ENCODE data around the gene CDYL. TPM values are rescaled to one million over a fixed set of nuclear protein-coding genes. Genes with fewer than 3 reads are reported as not detected.

Gene CDYL
- polyA plus RNA-seq, 1 of the 3 experiments (the other 2 are of a cell fraction) = 13.3 TPM

DNA sequence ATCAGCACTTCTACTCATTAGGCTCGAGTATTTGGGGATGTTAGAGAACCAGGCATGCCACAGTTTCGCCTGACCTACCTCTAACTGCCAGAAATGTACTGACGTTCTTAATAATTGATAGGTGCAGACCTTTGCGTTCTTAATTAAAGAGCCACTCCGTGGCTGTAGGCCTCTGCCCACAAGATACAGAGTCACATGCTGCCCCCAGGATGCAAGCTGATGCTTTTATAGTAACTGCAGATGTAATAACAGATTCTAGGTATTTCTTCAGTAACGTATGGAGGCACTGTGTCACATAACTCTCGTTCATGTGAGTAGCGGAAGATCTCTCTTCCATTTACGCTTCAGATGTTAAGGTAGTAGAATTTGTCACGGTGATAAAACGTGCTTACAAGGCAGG lies 114.4 kb downstream of the CDYL start:
- DNase-seq = no peak
- no peaks in the 10 kb centered on the region for H3K27me3 ChIP-seq (ENCODE audit: insufficient read depth)
- H3K36me3 ChIP-seq (replicated peaks in 1 of 2; ENCODE audit: control insufficient read depth in 1 of 2, insufficient read depth in 2 of 2, low read length in 1 of 2) = peaks cover 2 to 13% of the 10 kb centered on the region in 2 experiments
- H3K4me3 ChIP-seq (ENCODE audit: low read depth in 2 of 2, low read length in 1 of 2) = no peak overlapping the region
- H2AFZ ChIP-seq (ENCODE audit: low read depth) = no peak overlapping the region
- 93% methylated on average over 11 of the region's 11 CpGs for WGBS (ENCODE audit: low lambda C conversion rate)
- no peaks in the 10 kb centered on the region; a peak in 1 of 4 replicates for H3K4me1 ChIP-seq (ENCODE audit: control insufficient read depth in 1 of 2, insufficient read depth in 2 of 2, low read depth in 1 of 2, low read length in 1 of 2)
- CTCF ChIA-PET = interaction anchor here (1.0 kb wide), 1 partner anchor 114 kb away, joined by 3 read pairs; no protein-coding TSS in a partner anchor
- H3F3A ChIP-seq (replicated peaks; ENCODE audit: insufficient read depth) = no peaks in the 10 kb centered on the region
- peaks cover 24% of the 10 kb centered on the region for H4K20me1 ChIP-seq (ENCODE audit: insufficient read depth)
- H3K4me2 ChIP-seq = no peak overlapping the region
- POLR2A ChIA-PET = no interaction called here
- TF ChIP-seq CHD2 (IDR thresholded peaks at IDR 0.05; ENCODE audit: low read length, partially characterized antibody) (no peak), EP300 (IDR thresholded peaks at IDR 0.05; ENCODE audit: borderline replicate concordance in 1 of 2, low read depth in 1 of 2, low read length in 1 of 2) (no peak), MXI1 (IDR thresholded peaks at IDR 0.05; ENCODE audit: low read depth, low read length) (no peak), NFIC (IDR thresholded peaks at IDR 0.05; ENCODE audit: borderline replicate concordance) (no peak), ELF1 (IDR thresholded peaks at IDR 0.05) (no peak), RXRA (IDR thresholded peaks at IDR 0.05; ENCODE audit: borderline replicate concordance, low read depth) (no peak), JUND (IDR thresholded peaks at IDR 0.05) (no peak), TEAD4 (IDR thresholded peaks at IDR 0.05; ENCODE audit: borderline replicate concordance, insufficient read depth) (no peak)
- no peak overlapping the region for H3K27ac ChIP-seq (ENCODE audit: low read depth in 2 of 2, low read length in 1 of 2)
- H3K79me2 ChIP-seq (ENCODE audit: insufficient read depth) = peaks cover 57% of the 10 kb centered on the region
- H3K9me2 ChIP-seq = no peaks in the 10 kb centered on the region
- no peak overlapping the region for H3K9ac ChIP-seq
- H3K9me3 ChIP-seq = no peaks in the 10 kb centered on the region

DNA sequence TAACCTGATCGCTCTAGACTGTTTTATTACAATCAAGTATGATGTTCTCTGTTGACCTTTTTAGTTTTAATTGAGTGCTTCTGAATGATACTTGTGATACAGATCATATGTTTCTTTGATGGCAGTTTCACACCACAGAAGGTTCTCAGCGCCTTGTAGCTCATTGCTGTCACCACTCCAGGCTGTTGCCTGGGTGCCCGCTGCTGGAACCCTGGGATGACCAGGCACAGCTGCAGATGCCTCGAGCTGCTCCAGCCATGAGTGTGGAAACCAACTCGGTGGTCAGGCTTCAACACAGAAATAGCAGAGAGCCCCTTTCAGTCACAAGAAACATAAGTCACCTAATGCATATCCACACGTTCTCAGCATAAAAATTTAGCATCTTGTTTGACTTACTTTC lies 114.9 kb downstream of the CDYL start:
- WGBS (ENCODE audit: low lambda C conversion rate) = 93% methylated on average over 6 of the region's 6 CpGs
- DNase-seq = no peak
- no peak for TF ChIP-seq NFIC (IDR thresholded peaks at IDR 0.05; ENCODE audit: borderline replicate concordance)
- TF ChIP-seq RCOR1 (IDR thresholded peaks at IDR 0.05; ENCODE audit: low read length) = no peak
- TF ChIP-seq TEAD4 (IDR thresholded peaks at IDR 0.05; ENCODE audit: borderline replicate concordance, insufficient read depth) = no peak
- no peak for TF ChIP-seq TCF12 (IDR thresholded peaks at IDR 0.05)
- no peak for TF ChIP-seq FOXJ3 (CRISPR knock-in tag; IDR thresholded peaks at IDR 0.05)
- no peak for TF ChIP-seq GABPA (IDR thresholded peaks at IDR 0.05; ENCODE audit: low read depth)
- no peak for TF ChIP-seq YY1 (IDR thresholded peaks at IDR 0.05; ENCODE audit: low read depth)
- TF ChIP-seq, protein P1, sequence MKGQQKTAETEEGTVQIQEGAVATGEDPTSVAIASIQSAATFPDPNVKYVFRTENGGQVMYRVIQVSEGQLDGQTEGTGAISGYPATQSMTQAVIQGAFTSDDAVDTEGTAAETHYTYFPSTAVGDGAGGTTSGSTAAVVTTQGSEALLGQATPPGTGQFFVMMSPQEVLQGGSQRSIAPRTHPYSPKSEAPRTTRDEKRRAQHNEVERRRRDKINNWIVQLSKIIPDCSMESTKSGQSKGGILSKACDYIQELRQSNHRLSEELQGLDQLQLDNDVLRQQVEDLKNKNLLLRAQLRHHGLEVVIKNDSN (IDR thresholded peaks at IDR 0.05; ENCODE audit: borderline replicate concordance, low read depth) = no peak
- TF ChIP-seq NRF1 (IDR thresholded peaks at IDR 0.05; ENCODE audit: low read depth, low read length) = no peak
- H3K9me2 ChIP-seq = no peaks in the 10 kb centered on the region
- H3F3A ChIP-seq (replicated peaks; ENCODE audit: insufficient read depth) = no peaks in the 10 kb centered on the region
- H3K9ac ChIP-seq = no peak overlapping the region
- peaks cover 24% of the 10 kb centered on the region for H4K20me1 ChIP-seq (ENCODE audit: insufficient read depth)
- H3K36me3 ChIP-seq (replicated peaks in 1 of 2; ENCODE audit: control insufficient read depth in 1 of 2, insufficient read depth in 2 of 2, low read length in 1 of 2) = peaks cover 2 to 13% of the 10 kb centered on the region in 2 experiments
- no peak overlapping the region for H3K4me3 ChIP-seq (ENCODE audit: low read depth in 2 of 2, low read length in 1 of 2)
- H3K4me2 ChIP-seq = no peak overlapping the region
- H3K27me3 ChIP-seq (ENCODE audit: insufficient read depth) = no peaks in the 10 kb centered on the region
- no peaks in the 10 kb centered on the region; a peak in 1 of 4 replicates for H3K4me1 ChIP-seq (ENCODE audit: control insufficient read depth in 1 of 2, insufficient read depth in 2 of 2, low read depth in 1 of 2, low read length in 1 of 2)
- no peaks in the 10 kb centered on the region for H3K9me3 ChIP-seq
- ChIA-PET POLR2A (no interaction called here), CTCF (interaction anchor here (1.0 kb wide), 1 partner anchor 113 kb away, joined by 3 read pairs; no protein-coding TSS in a partner anchor)
- peaks cover 52% of the 10 kb centered on the region for H3K79me2 ChIP-seq (ENCODE audit: insufficient read depth)
- no peak overlapping the region for H3K27ac ChIP-seq (ENCODE audit: low read depth in 2 of 2, low read length in 1 of 2)
- no peak overlapping the region for H2AFZ ChIP-seq (ENCODE audit: low read depth)
